HG02798 (cell line): Measurements from ENCODE around the gene FOS.
"Not testable (repeated sequence)": the region's sequence is repeated elsewhere in the genome, so short reads cannot be mapped to it uniquely, and the experiment has no call there.

Experiments
- ATAC-seq: cut with Tn5 transposase; IDR thresholded peaks from one replicate; pipeline ENCODE4 v1.9.1; 2021; ENCODE audit warnings: mild to moderate bottlenecking; ENCODE audit not compliant: unreplicated experiment, poor library complexity

FOS gene

DNA sequence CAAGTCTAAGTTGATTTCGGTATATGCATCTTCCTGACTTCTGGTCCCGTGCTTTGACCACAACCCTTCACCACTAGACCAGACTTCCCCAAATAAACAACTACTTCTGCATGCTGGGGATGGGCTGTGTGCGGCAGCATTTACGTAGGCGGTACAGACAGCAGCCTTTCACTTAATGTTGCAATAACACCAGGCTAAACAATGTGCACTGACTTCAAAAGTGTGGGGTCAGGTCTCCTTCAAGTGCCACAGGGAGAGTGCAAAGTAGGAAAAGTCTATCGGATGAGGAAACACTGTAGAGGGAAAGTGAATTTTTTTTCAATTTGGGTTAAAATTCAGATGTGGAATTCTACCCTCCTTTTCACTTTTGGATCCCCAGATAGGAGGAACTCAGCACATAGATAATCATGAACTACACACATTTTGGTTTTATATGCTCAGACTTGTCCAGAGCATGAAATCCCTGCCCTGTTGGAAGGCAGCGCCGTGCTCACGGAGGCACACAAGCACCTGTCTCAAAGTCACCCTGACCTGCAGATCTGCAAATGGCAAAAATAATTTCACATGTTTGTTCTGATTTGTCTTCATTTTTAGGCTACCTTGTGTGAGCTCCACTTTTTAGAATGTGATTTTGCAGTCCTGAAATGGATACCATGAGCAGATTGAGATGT lies 3.6 kb upstream of the FOS start:
- ATAC-seq: no peak

DNA sequence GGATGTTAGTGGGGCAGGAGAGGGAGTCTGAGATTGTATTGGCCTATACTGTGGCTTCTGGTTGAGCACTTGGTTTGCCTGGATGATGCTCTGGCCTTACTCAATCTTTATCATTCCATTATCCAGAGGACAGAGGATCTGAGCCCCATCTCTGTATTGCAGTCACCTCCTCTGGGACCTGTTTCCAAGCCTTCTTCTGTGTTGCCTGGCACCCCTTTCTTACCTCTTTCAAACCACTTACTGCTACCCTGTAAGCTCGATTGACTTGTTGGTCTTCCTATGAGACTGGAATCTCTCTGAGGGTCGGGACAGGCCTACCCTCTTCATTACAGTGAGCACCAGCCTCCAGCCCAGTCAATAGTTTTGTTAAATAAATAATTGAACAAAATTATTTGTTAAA lies 3.0 kb upstream of the FOS start:
- ATAC-seq: no peak

DNA sequence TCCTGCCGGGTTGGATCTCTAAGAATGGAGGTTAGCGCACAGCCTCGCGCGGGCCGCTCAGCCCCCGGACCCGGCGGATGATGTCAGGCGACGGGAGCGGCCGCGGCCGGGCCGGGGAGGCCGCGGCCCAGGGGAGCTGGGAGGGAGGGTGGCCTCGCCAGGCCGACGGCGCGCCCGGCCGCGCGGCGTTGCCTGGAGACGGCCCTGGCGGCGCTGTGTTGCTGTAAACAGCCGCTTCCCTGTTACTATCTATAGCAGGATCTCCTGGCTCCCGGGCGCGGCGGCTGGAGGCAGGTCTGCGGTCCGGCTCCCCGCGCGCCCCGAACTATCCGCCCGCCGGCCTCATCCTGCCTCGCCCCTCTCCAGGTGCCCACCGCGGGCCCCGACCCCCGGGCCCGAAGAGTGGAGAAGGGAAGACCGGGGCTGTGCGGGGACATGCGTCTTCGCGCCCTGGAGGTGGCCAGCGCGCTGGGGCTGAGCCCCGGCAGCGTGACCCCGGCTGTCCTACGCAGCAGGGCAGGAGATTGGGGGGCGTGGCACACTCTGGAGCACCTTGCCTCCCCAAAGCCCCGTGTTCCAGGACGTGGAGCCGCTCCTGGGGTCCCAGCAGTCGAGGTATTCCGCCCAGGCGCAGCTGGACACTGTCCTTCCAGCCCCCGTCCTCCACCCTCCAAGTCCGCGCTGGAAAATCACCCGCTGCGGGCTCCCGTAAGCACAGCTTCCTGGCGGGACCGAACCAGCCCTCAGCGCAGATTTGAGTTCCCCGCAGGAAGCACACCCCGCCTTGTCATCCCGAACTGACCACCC lies 1.4 kb upstream of the FOS start:
- ATAC-seq: no peak

DNA sequence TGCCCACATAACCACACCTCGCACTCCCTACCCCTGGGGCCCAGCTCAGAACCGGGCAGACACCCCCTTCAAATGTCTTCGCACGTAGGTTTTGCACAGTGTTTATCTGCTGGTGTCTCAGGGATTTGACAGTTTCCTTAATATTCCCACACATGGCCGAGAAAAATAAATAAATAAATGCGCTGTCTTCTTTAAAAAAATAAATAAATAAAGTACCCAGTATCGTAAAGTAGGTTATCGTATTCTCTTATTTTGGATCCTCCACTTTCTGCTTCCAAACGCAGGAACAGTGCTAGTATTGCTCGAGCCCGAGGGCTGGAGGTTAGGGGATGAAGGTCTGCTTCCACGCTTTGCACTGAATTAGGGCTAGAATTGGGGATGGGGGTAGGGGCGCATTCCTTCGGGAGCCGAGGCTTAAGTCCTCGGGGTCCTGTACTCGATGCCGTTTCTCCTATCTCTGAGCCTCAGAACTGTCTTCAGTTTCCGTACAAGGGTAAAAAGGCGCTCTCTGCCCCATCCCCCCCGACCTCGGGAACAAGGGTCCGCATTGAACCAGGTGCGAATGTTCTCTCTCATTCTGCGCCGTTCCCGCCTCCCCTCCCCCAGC lies 710 bp upstream of the FOS start:
- ATAC-seq: no peak

DNA sequence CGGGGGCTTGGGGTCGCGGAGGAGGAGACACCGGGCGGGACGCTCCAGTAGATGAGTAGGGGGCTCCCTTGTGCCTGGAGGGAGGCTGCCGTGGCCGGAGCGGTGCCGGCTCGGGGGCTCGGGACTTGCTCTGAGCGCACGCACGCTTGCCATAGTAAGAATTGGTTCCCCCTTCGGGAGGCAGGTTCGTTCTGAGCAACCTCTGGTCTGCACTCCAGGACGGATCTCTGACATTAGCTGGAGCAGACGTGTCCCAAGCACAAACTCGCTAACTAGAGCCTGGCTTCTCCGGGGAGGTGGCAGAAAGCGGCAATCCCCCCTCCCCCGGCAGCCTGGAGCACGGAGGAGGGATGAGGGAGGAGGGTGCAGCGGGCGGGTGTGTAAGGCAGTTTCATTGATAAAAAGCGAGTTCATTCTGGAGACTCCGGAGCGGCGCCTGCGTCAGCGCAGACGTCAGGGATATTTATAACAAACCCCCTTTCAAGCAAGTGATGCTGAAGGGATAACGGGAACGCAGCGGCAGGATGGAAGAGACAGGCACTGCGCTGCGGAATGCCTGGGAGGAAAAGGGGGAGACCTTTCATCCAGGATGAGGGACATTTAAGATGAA lies 630 bp downstream of the FOS start:
- ATAC-seq: peak; percentile 9

DNA sequence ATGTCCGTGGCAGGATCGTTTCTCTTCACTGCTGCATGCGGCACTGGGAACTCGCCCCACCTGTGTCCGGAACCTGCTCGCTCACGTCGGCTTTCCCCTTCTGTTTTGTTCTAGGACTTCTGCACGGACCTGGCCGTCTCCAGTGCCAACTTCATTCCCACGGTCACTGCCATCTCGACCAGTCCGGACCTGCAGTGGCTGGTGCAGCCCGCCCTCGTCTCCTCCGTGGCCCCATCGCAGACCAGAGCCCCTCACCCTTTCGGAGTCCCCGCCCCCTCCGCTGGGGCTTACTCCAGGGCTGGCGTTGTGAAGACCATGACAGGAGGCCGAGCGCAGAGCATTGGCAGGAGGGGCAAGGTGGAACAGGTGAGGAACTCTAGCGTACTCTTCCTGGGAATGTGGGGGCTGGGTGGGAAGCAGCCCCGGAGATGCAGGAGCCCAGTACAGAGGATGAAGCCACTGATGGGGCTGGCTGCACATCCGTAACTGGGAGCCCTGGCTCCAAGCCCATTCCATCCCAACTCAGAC lies 1.2 kb downstream of the FOS start:
- ATAC-seq: no peak

DNA sequence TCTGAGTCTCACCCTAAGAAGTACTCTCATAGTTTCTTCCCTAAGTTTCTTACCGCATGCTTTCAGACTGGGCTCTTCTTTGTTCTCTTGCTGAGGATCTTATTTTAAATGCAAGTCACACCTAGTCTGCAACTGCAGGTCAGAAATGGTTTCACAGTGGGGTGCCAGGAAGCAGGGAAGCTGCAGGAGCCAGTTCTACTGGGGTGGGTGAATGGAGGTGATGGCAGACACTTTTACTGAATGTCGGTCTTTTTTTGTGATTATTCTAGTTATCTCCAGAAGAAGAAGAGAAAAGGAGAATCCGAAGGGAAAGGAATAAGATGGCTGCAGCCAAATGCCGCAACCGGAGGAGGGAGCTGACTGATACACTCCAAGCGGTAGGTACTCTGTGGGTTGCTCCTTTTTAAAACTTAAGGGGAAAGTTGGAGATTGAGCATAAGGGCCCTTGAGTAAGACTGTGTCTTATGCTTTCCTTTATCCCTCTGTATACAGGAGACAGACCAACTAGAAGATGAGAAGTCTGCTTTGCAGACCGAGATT lies 1.7 kb downstream of the FOS start:
- ATAC-seq: no peak

DNA sequence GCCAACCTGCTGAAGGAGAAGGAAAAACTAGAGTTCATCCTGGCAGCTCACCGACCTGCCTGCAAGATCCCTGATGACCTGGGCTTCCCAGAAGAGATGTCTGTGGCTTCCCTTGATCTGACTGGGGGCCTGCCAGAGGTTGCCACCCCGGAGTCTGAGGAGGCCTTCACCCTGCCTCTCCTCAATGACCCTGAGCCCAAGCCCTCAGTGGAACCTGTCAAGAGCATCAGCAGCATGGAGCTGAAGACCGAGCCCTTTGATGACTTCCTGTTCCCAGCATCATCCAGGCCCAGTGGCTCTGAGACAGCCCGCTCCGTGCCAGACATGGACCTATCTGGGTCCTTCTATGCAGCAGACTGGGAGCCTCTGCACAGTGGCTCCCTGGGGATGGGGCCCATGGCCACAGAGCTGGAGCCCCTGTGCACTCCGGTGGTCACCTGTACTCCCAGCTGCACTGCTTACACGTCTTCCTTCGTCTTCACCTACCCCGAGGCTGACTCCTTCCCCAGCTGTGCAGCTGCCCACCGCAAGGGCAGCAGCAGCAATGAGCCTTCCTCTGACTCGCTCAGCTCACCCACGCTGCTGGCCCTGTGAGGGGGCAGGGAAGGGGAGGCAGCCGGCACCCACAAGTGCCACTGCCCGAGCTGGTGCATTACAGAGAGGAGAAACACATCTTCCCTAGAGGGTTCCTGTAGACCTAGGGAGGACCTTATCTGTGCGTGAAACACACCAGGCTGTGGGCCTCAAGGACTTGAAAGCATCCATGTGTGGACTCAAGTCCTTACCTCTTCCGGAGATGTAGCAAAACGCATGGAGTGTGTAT lies 2.4 kb downstream of the FOS start:
- no peak for ATAC-seq

DNA sequence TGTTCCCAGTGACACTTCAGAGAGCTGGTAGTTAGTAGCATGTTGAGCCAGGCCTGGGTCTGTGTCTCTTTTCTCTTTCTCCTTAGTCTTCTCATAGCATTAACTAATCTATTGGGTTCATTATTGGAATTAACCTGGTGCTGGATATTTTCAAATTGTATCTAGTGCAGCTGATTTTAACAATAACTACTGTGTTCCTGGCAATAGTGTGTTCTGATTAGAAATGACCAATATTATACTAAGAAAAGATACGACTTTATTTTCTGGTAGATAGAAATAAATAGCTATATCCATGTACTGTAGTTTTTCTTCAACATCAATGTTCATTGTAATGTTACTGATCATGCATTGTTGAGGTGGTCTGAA lies 3.0 kb downstream of the FOS start:
- ATAC-seq: no peak

DNA sequence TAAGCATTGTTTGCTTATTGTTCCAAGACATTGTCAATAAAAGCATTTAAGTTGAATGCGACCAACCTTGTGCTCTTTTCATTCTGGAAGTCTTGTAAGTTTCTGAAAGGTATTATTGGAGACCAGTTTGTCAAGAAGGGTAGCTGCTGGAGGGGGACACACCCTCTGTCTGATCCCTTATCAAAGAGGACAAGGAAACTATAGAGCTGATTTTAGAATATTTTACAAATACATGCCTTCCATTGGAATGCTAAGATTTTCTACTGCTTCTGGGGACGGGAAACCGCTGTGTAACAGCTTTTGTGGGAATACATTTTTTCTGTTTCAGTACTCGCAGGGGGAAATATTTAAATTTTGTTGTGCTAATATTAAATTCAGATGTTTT lies 3.5 kb downstream of the FOS start:
- no peak for ATAC-seq

DNA sequence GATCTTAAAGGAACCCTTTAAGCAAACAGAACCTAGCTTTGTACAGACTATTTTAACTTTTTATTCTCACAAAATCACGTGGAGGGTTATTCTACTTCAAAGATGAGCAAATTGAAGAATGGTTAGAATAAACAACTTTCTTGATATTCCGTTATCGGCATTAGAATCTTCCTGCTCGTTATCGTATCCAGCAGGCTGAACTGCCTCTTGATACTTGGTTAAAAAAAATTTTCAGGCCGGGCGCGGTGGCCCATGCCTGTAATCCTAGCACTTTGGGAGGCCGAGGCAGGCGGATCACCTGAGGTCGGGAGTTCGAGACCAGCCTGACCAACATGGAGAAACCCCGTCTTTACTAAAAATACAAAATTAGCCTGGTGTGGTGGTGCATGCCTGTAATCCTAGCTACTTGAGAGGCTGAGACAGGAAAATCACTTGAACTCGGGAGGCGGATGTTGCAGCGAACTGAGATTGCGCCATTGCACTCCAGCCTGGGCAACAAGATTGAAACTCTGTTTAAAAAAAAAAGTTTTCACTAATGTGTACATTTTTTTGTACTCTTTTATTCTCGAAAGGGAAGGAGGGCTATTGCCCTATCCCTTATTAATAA lies 4.0 kb downstream of the FOS start:
- ATAC-seq: not testable (repeated sequence)

DNA sequence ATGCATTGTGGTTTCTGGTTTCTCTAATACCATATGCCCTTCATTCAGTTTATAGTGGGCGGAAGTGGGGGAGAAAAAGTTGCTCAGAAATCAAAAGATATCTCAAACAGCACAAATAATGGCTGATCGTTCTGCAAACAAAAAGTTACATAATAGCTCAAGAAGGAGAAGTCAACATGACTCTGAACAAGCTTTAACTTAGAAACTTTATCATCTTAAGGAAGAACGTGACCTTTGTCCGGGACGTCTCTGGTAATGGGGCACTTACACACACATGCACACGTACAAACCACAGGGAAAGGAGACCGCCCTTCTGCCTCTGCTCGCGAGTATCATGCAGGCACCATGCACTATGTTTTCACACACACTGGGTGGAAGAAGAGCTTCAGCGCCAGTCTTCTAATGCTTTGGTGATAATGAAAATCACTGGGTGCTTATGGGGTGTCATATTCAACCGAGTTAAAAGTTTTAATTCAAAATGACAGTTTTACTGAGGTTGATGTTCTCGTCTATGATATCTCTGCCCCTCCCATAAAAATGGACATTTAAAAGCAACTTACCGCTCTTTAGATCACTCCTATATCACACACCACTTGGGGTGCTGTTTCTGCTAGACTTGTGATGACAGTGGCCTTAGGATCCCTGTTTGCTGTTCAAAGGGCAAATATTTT lies 4.7 kb downstream of the FOS start:
- no peak for ATAC-seq

DNA sequence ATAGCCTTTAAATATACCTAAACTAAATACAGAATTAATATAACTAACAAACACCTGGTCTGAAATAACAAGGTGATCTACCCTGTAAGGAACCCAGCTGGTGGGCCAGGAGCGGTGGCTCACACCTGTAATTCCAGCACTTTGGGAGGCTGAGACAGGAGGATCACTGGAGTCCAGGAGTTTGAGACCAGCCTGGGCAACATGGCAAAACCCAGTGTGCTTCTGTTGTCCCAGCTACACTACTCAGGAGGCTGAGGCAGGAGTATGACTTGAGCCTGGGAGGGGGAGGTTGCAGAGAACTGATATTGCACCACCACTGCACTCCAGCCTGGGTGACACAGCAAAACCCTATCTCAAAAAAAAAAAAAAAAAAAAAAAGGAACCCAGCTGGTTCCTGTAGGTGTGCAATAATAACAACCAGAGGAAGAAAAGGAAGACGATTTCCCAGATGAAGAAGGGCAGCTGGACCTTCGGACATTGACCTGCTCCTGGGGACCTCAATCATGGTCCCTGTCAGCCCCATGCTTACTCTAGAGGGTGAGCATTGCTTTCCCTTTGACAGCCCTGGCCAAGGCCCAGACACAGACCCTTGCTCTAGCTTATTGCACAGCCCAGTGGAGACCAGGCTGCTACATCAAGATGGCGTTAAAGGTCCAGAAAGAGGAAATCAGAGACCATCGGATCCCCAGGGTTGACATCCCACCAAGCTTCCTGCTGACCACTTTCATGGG lies 5.4 kb downstream of the FOS start:
- ATAC-seq: no peak

DNA sequence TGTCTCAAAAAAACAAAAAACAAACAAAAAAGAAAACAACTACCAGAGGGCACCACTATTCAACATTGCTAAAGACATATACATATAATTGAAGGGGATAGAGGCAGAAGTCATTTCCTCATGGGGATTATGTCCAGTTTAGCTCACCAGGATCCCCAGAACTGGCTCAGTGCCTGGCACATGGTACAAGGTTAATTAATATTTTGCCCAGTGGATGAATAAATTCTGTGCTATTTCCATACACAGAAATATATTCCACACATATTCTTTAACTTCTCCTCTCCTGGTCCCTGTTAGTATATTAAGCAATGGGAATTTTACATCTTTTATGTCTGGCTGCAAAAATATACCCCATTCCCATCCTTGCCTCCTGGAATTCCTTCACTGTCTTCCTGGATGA lies 6.7 kb downstream of the FOS start:
- ATAC-seq: no peak

DNA sequence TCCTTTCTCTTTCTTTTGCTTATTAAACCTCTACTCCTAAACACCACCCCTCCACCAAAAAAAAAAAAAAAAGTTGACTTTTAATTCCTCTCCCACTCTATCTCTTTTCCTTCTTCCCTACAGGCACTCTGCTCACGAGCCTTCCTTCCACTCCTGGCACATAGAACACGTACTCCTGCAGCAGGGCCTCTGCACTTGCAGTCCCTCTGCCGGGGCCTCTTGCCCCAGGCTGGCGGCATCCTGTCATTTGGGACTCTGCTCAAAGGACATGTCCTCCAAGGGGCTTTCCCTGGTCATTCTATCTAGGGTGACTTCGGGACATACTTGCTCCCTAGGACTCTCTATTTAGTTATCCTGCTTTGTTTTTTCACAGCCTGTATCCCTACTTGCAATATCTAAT lies 7.7 kb downstream of the FOS start:
- ATAC-seq: no peak

DNA sequence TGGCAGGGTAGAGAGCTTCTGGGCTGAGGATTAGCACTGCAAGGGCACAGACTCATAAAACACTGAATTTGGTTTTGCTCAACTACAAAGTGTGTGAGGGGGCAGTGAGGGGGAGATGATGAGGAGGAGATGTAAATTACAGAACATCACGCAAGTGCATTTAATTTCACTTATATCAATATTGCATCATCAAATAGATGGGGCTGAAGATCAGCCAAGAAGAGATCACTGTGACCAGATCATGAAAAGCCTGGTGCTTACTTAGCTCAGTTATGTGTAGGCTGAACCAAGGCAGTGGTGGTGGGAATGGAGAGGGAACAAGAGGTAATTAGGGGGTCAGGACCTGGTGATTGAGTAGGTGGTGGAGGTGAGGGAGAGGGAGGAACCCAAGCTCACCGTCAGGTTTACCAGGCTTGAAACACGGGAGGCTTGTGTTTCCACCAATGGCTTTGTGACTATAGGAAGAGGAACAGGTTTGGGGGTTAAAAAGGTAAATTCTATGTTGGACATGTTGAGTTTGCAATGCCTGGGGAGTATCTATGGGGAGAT lies 11.3 kb downstream of the FOS start:
- ATAC-seq: no peak

DNA sequence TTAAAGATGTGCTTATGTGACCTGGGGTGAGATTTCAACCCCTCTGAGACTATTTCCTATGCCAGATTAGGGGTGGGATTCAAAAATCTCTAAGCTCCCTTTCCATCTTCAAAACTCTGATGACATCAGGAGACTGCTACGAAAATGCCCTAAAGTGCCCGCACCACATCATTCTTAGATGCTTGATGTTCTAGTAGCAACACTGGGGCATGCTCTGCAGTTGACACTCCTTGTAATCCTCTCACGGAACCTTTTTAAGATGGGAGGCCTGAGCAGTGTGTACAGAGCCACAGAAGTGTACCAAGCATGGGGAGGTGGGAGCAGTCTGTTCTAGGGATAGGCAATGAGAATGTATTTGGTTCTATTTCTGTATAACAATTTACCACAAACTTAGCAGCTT lies 12.2 kb downstream of the FOS start:
- ATAC-seq: no peak

DNA sequence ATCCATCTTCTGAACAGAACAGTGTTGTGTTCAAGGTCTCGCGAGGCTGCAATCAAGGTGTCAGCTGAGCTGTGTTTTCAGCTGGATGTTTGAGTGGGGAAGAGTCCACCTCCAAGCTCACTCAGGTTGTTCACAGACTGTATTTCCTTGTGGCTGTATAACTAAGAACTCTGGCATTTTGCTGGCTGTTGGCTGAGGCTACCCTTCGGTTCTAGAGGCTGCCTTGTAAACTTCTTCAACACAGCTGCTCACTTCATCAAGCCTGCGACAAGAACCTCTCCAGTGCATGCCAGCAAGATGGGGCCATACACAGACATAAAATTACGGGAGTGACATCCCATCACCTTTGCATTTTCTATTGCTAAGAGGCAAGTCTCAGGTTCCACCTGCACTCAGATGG lies 12.7 kb downstream of the FOS start:
- ATAC-seq: no peak
